DND-41 (cell line): ENCODE results near the gene PIPOX.

Experiments used
- CTCF ChIP-seq: IDR thresholded peaks from 2 replicates; pipeline ENCODE4 v1.5.1; 2012; ENCODE audit warnings: borderline replicate concordance, low read length, moderate library complexity, mild to moderate bottlenecking; ENCODE audit not compliant: poor library complexity, severe bottlenecking; ENCODE audit errors: extremely low read depth
- EZH2 ChIP-seq: IDR thresholded peaks from 3 replicates; pipeline ENCODE4 v1.6.1; 2012; ENCODE audit warnings: borderline replicate concordance, low read depth, mild to moderate bottlenecking, moderate library complexity, low read length, inconsistent platforms; ENCODE audit not compliant: severe bottlenecking

GRCh38 chr17:28993645-28994426 lies 49.1 kb upstream of the PIPOX start:
- TF ChIP-seq CTCF (no peak), EZH2 (no peak)
